Activated CD4-positive, alpha-beta T cell treated with anti-CD3 and anti-CD28 coated beads, Interleukin-2, amount 10 ng/mL, durations not matched to agents 24 days and 14 days (primary cell): ENCODE data around the gene PARP1. TPM values are rescaled to one million over a fixed set of nuclear protein-coding genes. Genes with fewer than 3 reads are reported as not detected.

Experiments
- DNase-seq: peaks from one replicate; pipeline ENCODE4 v3.0.0; 2022
- H3K27ac Mint-ChIP-seq: one replicate; pipeline ENCODE4 v1.8.0; 2022; ENCODE audit warnings: mild to moderate bottlenecking, mixed read lengths
- H3K27me3 Mint-ChIP-seq: one replicate; pipeline ENCODE4 v1.8.0; 2022; ENCODE audit warnings: mixed read lengths
- H3K36me3 Mint-ChIP-seq: one replicate; pipeline ENCODE4 v1.8.0; 2022; ENCODE audit warnings: low read depth, mild to moderate bottlenecking, mixed read lengths
- H3K4me1 Mint-ChIP-seq: one replicate; pipeline ENCODE4 v1.8.0; 2021; ENCODE audit warnings: mixed read lengths
- H3K4me3 Mint-ChIP-seq: one replicate; pipeline ENCODE4 v1.8.0; 2022; ENCODE audit warnings: mild to moderate bottlenecking, moderate library complexity, mixed read lengths
- H3K9me3 Mint-ChIP-seq: one replicate; pipeline ENCODE4 v1.8.0; 2021; ENCODE audit warnings: mixed read lengths
- intact Hi-C: fragments of 100-400 bp; cut with micrococcal nuclease; formaldehyde crosslinking; loops from one replicate; pipeline ENCODE4 v1.15.1; 2023
- total RNA-seq: library from RNA; stranded (reverse); gene quantifications from 2 replicates; pipeline ENCODE4 v1.2.3, GENCODE V29; 2022

Gene PARP1
- total RNA-seq, 1 donor from 2014 or later = 215 TPM

DNA sequence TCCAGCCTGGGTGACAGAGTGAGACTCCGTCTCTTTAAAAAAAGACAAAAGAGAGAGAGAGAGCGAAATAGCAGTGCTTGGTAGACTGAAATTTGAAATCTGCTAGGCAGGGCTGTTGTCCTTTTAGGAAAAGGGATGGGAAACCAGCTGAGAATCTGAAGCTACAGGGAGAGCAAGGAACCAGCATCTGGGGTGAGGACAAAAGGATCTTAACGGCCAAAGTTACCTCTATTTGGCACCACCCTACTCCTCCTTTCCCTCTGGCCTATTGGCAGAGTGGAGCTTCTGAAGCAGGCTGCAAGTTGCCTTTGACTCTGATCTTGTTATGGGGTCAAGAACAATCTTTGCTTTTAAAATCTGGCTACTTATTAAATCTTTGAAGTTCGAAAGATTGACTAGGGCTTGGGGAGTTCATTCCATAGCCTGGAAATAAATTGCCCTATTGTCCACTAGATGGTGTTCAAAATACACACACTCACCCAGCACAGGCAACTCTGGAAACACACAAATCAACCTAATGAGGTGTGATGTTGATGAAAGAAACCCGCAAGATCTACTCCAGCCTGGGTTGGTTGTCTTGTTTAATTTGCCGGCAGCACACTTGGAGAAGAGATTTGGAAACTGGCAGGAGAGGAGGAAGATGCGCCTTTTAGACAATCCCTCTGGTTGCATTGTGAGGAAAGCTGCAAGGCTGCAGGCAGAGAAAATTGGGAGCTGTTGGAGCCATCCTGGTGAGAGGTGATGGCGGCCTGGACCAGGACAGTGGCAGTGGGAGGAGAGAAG, 16.5 kb upstream of the PARP1 start:
- DNase-seq = peak; percentile 71
- intact Hi-C loops = loop anchor here (1.0 to 2.0 kb wide), 3 partner anchors 17 to 184 kb away; no protein-coding TSS in a partner anchor
- H3K4me3 Mint-ChIP-seq = no peak overlapping the region
- H3K27ac Mint-ChIP-seq = no peak overlapping the region
- no peaks in the 10 kb centered on the region for H3K9me3 Mint-ChIP-seq
- no peaks in the 10 kb centered on the region for H3K36me3 Mint-ChIP-seq
- peaks cover 12% of the 10 kb centered on the region for H3K4me1 Mint-ChIP-seq
- peaks cover 15% of the 10 kb centered on the region for H3K27me3 Mint-ChIP-seq

DNA sequence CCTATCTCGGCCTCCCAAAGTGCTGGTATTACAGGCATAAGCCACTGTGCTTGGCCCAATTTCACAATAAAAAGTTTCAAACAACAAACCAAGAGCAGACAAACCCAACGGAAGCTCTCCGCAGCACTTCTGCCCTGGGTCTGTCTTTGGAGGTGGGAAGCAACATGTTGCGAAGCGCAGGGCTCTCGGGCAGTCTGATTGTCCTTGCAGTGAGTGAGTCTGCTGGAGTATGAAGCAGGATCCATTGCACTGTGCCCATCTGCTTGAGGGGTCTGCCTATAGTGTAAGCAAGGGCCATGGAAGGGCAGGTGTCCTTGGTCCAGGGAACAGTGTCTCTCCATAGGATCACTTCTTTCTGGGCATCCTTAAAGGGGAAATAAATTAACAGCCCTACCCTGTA, 14.6 kb upstream of the PARP1 start:
- H3K27me3 Mint-ChIP-seq = peaks cover 18% of the 10 kb centered on the region
- DNase-seq = no peak
- intact Hi-C loops = no loop called here
- H3K27ac Mint-ChIP-seq = no peak overlapping the region
- H3K4me1 Mint-ChIP-seq = peaks cover 12% of the 10 kb centered on the region
- H3K36me3 Mint-ChIP-seq = no peaks in the 10 kb centered on the region
- H3K4me3 Mint-ChIP-seq = no peak overlapping the region
- H3K9me3 Mint-ChIP-seq = no peaks in the 10 kb centered on the region

DNA sequence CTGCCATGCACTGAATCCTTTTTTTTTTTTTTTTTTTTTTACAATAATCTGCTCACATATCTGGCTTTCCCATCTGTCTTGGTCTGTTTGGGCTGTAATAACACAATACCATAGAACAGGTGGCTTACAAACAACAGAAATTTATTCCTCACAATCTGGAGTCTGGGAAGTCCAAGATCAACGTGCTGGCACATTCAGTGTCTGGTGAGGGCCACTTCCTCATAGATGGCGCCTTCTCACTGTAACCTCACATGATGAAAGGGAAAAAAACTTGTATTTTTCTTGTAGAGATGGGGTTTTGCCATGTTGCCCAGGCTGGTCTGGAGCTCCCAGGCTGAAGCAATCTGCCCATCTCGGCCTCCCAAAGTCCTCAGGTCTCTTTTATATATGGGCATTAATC, 13.0 kb upstream of the PARP1 start:
- DNase-seq = no peak
- Mint-ChIP-seq H3K4me1 (peaks cover 6% of the 10 kb centered on the region), H3K4me3 (no peak overlapping the region), H3K9me3 (no peaks in the 10 kb centered on the region), H3K27ac (no peak overlapping the region), H3K36me3 (no peaks in the 10 kb centered on the region), H3K27me3 (peaks cover 20% of the 10 kb centered on the region)
- intact Hi-C loops = no loop called here

DNA sequence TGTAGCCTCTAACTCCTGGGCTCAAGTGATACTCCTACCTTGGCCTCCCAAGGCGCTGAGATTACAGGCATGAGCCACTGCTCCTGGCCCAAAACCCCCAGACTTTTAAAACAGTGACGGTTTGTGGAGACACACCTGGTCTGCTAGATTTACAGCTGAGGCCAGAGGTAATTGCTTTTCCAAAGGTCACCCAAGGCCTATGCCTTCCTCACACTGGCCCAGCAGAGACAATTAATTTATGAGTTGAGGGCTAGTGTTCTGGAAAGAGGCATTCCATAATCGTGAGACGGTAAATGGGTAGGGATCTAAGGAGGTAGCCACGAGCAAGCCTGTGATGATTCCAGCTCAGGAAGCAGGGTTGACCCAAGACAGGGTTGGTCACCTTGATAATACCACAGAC, 12.4 kb upstream of the PARP1 start:
- Mint-ChIP-seq H3K36me3 (no peaks in the 10 kb centered on the region), H3K27me3 (peaks cover 20% of the 10 kb centered on the region), H3K9me3 (no peaks in the 10 kb centered on the region), H3K27ac (no peak overlapping the region), H3K4me3 (no peak overlapping the region), H3K4me1 (peaks cover under 1% of the 10 kb centered on the region)
- intact Hi-C loops = no loop called here
- no peak for DNase-seq

- Mint-ChIP-seq H3K9me3 (no peaks in the 10 kb centered on the region), H3K36me3 (no peaks in the 10 kb centered on the region), H3K27me3 (peaks cover 20% of the 10 kb centered on the region), H3K4me3 (no peak overlapping the region), H3K4me1 (no peaks in the 10 kb centered on the region), H3K27ac (no peak overlapping the region)
- no peak for DNase-seq
- intact Hi-C loops = no loop called here
Observed at GRCh38 chr1:226419284-226420029, 11.6 kb upstream of the PARP1 start.

DNA sequence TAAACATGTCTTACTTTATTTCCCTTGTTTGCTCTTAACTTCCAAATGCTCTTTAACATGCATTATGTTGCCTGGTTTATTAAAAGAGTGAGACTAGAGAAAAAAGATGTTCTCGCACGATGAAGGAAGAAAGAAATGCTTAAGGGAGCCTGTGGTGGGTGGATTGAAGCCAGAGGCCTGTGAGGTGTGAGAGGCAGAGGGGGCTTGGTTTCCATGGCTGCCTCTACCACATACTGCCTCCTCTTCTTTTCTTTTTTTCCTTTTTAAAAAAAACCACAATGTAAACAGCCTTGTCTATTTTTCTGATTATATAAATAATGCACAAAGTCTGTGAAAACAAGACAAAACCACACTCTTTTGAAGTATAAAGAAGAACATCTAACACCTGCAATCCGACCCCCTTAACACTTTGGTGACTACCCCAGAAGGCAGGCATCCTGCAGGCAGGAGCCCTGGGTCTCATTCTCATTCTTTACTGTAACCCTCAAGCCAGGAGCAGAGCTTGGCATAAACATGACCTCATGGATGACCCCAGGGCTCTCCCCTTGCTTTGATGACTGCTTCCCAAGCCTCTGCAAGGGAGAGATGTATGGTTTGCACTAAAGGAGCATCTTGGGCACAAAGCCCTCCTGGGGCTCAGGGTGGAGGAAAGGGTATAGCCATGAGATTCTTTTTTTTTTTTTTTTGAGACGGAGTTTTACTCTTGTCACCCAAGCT, 10.1 kb upstream of the PARP1 start:
- intact Hi-C loops = no loop called here
- Mint-ChIP-seq H3K4me3 (no peak overlapping the region), H3K4me1 (no peaks in the 10 kb centered on the region), H3K27ac (no peak overlapping the region), H3K9me3 (no peaks in the 10 kb centered on the region), H3K36me3 (no peaks in the 10 kb centered on the region), H3K27me3 (peaks cover 27% of the 10 kb centered on the region)
- DNase-seq = no peak

DNA sequence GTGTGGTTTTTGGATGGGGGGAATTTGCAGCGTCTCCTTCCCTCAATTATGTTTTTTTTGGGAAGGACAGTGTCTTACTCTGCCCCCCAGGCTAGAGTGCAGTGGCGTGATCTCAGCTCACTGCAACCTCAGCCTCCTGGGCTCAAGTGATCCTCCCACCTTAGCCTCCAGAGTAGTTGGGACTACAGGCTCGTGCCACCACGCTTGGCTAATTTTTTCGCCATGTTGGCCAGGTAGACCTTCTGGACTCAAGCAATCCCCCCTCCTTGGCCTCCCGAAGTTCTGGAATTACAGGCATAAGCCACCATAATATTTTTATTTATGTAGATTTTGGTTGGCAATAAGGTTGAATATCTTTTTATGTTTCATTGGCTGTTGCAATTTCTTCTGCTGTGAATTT, 9.5 kb upstream of the PARP1 start:
- DNase-seq = no peak
- H3K4me3 Mint-ChIP-seq = no peak overlapping the region
- no peak overlapping the region for H3K27ac Mint-ChIP-seq
- no peaks in the 10 kb centered on the region for H3K36me3 Mint-ChIP-seq
- intact Hi-C loops = no loop called here
- peaks cover 31% of the 10 kb centered on the region for H3K27me3 Mint-ChIP-seq
- no peaks in the 10 kb centered on the region for H3K9me3 Mint-ChIP-seq
- no peaks in the 10 kb centered on the region for H3K4me1 Mint-ChIP-seq

DNA sequence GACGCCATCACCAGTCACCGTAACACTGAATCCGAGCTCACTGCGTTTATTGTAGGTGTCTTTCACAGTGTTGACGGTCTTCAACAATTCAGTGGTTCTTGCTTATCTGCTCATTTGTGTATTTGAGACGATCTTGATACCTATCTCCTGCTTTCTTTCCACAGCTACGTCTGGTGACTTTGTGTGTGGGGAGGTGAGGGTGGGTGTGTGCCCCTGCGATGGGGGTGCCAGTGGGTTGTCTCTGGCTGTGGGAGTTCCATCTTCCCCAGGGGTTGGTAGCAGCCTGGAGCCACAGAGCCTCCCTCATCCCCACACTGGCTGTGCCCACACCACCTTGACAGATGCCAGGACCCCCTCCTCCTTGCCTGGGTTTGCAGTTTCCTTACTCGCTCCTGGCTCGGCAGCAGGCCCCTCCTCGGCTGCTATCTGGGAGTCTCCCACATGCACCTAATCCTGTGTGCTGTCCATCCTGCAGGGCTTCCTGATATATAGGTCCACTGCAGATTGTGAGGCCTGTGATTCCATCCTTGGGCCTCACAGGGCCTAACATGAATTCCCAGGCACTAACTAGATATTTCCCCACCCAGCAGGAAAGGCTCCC, 6.3 kb upstream of the PARP1 start:
- intact Hi-C loops = no loop called here
- Mint-ChIP-seq H3K4me3 (no peak overlapping the region), H3K9me3 (no peaks in the 10 kb centered on the region), H3K4me1 (peaks cover 3% of the 10 kb centered on the region), H3K36me3 (no peaks in the 10 kb centered on the region), H3K27me3 (peaks cover 27% of the 10 kb centered on the region), H3K27ac (no peak overlapping the region)
- no peak for DNase-seq

DNA sequence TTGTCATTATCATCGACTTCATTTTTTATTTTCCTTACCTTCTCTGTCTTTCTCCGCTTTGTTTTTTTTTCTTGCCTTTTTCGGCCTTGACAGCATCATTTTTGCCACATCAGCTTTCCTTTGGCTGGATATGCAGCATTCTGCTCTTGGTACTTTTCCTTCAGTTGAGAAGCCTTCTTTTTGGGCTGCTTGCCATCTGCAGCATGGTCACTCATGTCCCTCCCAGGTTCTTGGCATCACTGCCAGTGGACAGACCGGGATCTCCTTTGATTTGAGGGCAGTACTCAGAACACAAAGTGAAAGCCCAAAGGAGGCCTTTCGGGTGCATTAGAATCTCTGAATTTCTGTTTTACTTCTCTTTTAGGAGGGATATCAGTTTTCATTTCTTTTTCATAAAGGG, 3.7 kb upstream of the PARP1 start:
- intact Hi-C loops = no loop called here
- no peaks in the 10 kb centered on the region for H3K9me3 Mint-ChIP-seq

GRCh38 chr1:226410958-226411357, 3.1 kb upstream of the PARP1 start:
- no peak for DNase-seq
- no peak overlapping the region for H3K4me3 Mint-ChIP-seq
- H3K36me3 Mint-ChIP-seq = peaks cover 10% of the 10 kb centered on the region
- H3K27ac Mint-ChIP-seq = peak overlapping the region; percentile 16
- H3K4me1 Mint-ChIP-seq = peaks cover 15% of the 10 kb centered on the region
- no peaks in the 10 kb centered on the region for H3K9me3 Mint-ChIP-seq
- H3K27me3 Mint-ChIP-seq = peaks cover 18% of the 10 kb centered on the region
- intact Hi-C loops = no loop called here

More for the DNA sequence above, 3.7 kb upstream of the PARP1 start:
- Mint-ChIP-seq H3K36me3 (peaks cover 6% of the 10 kb centered on the region), H3K4me3 (no peak overlapping the region), H3K27ac (no peak overlapping the region), H3K27me3 (peaks cover 21% of the 10 kb centered on the region), H3K4me1 (peaks cover 9% of the 10 kb centered on the region)
- no peak for DNase-seq

- peaks cover 10% of the 10 kb centered on the region for H3K36me3 Mint-ChIP-seq
- no peak for DNase-seq
- peaks cover 28% of the 10 kb centered on the region for H3K4me1 Mint-ChIP-seq
- H3K4me3 Mint-ChIP-seq = no peak overlapping the region
- intact Hi-C loops = loop anchor here (5.0 to 10.0 kb wide), 8 partner anchors 102 to 1675 kb away; partner anchors contain the start of genes ACBD3, ARF1, COQ8A and ITPKB
- peaks cover 18% of the 10 kb centered on the region for H3K27me3 Mint-ChIP-seq
- H3K9me3 Mint-ChIP-seq = no peaks in the 10 kb centered on the region
- no peak overlapping the region for H3K27ac Mint-ChIP-seq
Observed at GRCh38 chr1:226409392-226409791, 1.5 kb upstream of the PARP1 start.

- Mint-ChIP-seq H3K27ac (peak overlapping the region; percentile 85), H3K27me3 (peaks cover 15% of the 10 kb centered on the region), H3K36me3 (peaks cover 10% of the 10 kb centered on the region), H3K4me1 (peaks cover 35% of the 10 kb centered on the region), H3K9me3 (no peaks in the 10 kb centered on the region), H3K4me3 (peak overlapping the region; percentile 100)
- intact Hi-C loops = loop anchor here (5.0 to 10.0 kb wide), 8 partner anchors 101 to 1676 kb away; partner anchors contain the start of genes ACBD3, ARF1, COQ8A and ITPKB
- peak; percentile 65 for DNase-seq
Observed at GRCh38 chr1:226408285-226409184, 642 bp upstream of the PARP1 start.

GRCh38 chr1:226407199-226407496, 745 bp downstream of the PARP1 start:
- Mint-ChIP-seq H3K4me1 (peaks cover 38% of the 10 kb centered on the region), H3K4me3 (peak overlapping the region; percentile 100), H3K36me3 (peaks cover 13% of the 10 kb centered on the region), H3K27me3 (peaks cover 7% of the 10 kb centered on the region), H3K27ac (peak overlapping the region; percentile 98), H3K9me3 (no peaks in the 10 kb centered on the region)
- DNase-seq = no peak
- intact Hi-C loops = loop anchor here (1.0 to 10.0 kb wide), 12 partner anchors 16 to 1678 kb away; partner anchors contain the start of genes ACBD3, ARF1, COQ8A and H3-3A
